Glutamatergic neuron (in vitro differentiated cells): ENCODE data around the gene PXDN. TPM values are rescaled to one million over a fixed set of nuclear protein-coding genes. Genes with fewer than 3 reads are reported as not detected.

Source experiments
- DNase-seq: peaks from one replicate; pipeline ENCODE4 v3.0.0; 2022
- H3K27ac Mint-ChIP-seq: one replicate; pipeline ENCODE4 v1.8.0; 2020; ENCODE audit warnings: mild to moderate bottlenecking, mixed read lengths, inconsistent platforms; ENCODE audit not compliant: unreplicated experiment
- H3K27me3 Mint-ChIP-seq: one replicate; pipeline ENCODE4 v1.8.0; 2020; ENCODE audit warnings: mild to moderate bottlenecking, moderate library complexity, mixed read lengths, inconsistent platforms; ENCODE audit not compliant: unreplicated experiment
- H3K36me3 Mint-ChIP-seq: one replicate; pipeline ENCODE4 v1.8.0; 2020; ENCODE audit warnings: mild to moderate bottlenecking, mixed read lengths, inconsistent platforms; ENCODE audit not compliant: unreplicated experiment
- H3K4me1 Mint-ChIP-seq: one replicate; pipeline ENCODE4 v1.8.0; 2020; ENCODE audit warnings: mild to moderate bottlenecking, low read depth, mixed read lengths, inconsistent platforms; ENCODE audit not compliant: unreplicated experiment
- H3K4me3 Mint-ChIP-seq: one replicate; pipeline ENCODE4 v1.8.0; 2020; ENCODE audit warnings: mild to moderate bottlenecking, mixed read lengths, inconsistent platforms; ENCODE audit not compliant: unreplicated experiment
- H3K9me3 Mint-ChIP-seq: one replicate; pipeline ENCODE4 v1.8.0; 2020; ENCODE audit warnings: mild to moderate bottlenecking, moderate library complexity, mixed read lengths, inconsistent platforms; ENCODE audit not compliant: unreplicated experiment
- CTCF ChIP-seq: fragments of 200-600 bp; sonication (generic); IDR thresholded peaks from one replicate; pipeline ENCODE4 v1.5.0; 2021; ENCODE audit not compliant: partially characterized antibody, unreplicated experiment
- total RNA-seq: library from RNA; stranded (reverse); fragmentation: NEBNext Ultra II Directional; extraction: Animal tissue kit (Norgen Biotek cat#: 25700); gene quantifications from one replicate; pipeline ENCODE4 v1.2.1, GENCODE V29; 2021; ENCODE audit not compliant: unreplicated experiment

PXDN gene
- total RNA-seq, 1 donor from 2014 or later: 226 TPM

GRCh38 chr2:1731447-1731962 is 12.8 kb downstream of the PXDN start:
- Mint-ChIP-seq H3K4me3 (peak overlapping the region; percentile 60), H3K27me3 (peaks cover 1% of the 10 kb centered on the region), H3K4me1 (peaks cover 57% of the 10 kb centered on the region), H3K9me3 (peaks cover 8% of the 10 kb centered on the region), H3K27ac (peak overlapping the region; percentile 74), H3K36me3 (peaks cover 28% of the 10 kb centered on the region)
- no peak for DNase-seq
- no peak for TF ChIP-seq CTCF

- H3K4me1 Mint-ChIP-seq: peaks cover 57% of the 10 kb centered on the region
- peaks cover 19% of the 10 kb centered on the region for H3K36me3 Mint-ChIP-seq
- no peak for TF ChIP-seq CTCF
- peak overlapping the region; percentile 8 for H3K4me3 Mint-ChIP-seq
- peak overlapping the region; percentile 98 for H3K27ac Mint-ChIP-seq
- H3K9me3 Mint-ChIP-seq: peaks cover 6% of the 10 kb centered on the region
- peaks cover 1% of the 10 kb centered on the region for H3K27me3 Mint-ChIP-seq
- no peak for DNase-seq
These were observed 14.0 kb downstream of the PXDN start for GRCh38 chr2:1730015-1730927.

- TF ChIP-seq CTCF: no peak
- DNase-seq: no peak
- peak overlapping the region; percentile 98 for H3K27ac Mint-ChIP-seq
- H3K36me3 Mint-ChIP-seq: peaks cover 14% of the 10 kb centered on the region
- H3K9me3 Mint-ChIP-seq: peaks cover 6% of the 10 kb centered on the region
- H3K4me1 Mint-ChIP-seq: peaks cover 57% of the 10 kb centered on the region
- H3K27me3 Mint-ChIP-seq: peaks cover 1% of the 10 kb centered on the region
- H3K4me3 Mint-ChIP-seq: peak overlapping the region; percentile 75
These were observed 15.1 kb downstream of the PXDN start for GRCh38 chr2:1729242-1729641.

- no peak for TF ChIP-seq CTCF
- peak; percentile 79 for DNase-seq
- H3K9me3 Mint-ChIP-seq: peaks cover 6% of the 10 kb centered on the region
- H3K36me3 Mint-ChIP-seq: peaks cover 14% of the 10 kb centered on the region
- peak overlapping the region; percentile 98 for H3K27ac Mint-ChIP-seq
- H3K27me3 Mint-ChIP-seq: peaks cover 1% of the 10 kb centered on the region
- peak overlapping the region; percentile 75 for H3K4me3 Mint-ChIP-seq
- H3K4me1 Mint-ChIP-seq: peaks cover 57% of the 10 kb centered on the region
These were observed 15.5 kb downstream of the PXDN start for GRCh38 chr2:1728821-1729220.

- H3K4me1 Mint-ChIP-seq: peaks cover 57% of the 10 kb centered on the region
- no peak for DNase-seq
These were observed 16.4 kb downstream of the PXDN start for GRCh38 chr2:1727796-1728474.

More at GRCh38 chr2:1727796-1728474, 16.4 kb downstream of the PXDN start:
- peaks cover 11% of the 10 kb centered on the region for H3K36me3 Mint-ChIP-seq
- peaks cover 4% of the 10 kb centered on the region for H3K9me3 Mint-ChIP-seq
- TF ChIP-seq CTCF: no peak
- peak overlapping the region; percentile 31 for H3K4me3 Mint-ChIP-seq
- no peaks in the 10 kb centered on the region for H3K27me3 Mint-ChIP-seq
- H3K27ac Mint-ChIP-seq: peak overlapping the region; percentile 98
